DMS79 treated with DMSO at 0.1 percent for 48 hours (cell line): ENCODE results near the gene KRTAP9-2.
"Not testable (repeated sequence)": the region's sequence is repeated elsewhere in the genome, so short reads cannot be mapped to it uniquely, and the experiment has no call there.

Experiments used
- DNase-seq: peaks from one replicate; lab custom pipeline; 2025; lab: John Stamatoyannopoulos, UW

Gene KRTAP9-2, protein sequence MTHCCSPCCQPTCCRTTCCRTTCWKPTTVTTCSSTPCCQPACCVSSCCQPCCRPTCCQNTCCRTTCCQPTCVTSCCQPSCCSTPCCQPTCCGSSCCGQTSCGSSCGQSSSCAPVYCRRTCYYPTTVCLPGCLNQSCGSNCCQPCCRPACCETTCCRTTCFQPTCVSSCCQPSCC

DNA sequence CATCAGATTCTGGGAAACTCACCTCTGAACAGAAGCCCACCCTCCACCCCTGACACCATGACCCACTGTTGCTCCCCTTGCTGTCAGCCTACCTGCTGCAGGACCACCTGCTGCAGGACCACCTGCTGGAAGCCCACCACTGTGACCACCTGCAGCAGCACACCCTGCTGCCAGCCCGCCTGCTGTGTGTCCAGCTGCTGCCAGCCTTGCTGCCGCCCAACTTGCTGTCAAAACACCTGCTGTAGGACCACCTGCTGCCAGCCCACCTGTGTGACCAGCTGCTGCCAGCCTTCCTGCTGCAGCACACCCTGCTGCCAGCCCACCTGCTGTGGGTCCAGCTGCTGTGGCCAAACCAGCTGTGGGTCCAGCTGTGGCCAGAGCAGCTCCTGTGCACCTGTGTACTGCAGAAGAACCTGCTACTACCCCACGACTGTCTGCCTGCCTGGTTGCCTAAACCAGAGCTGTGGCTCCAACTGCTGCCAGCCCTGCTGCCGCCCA is at the start of gene KRTAP9-2:
Gene KRTAP9-2, plus strand, starts transcription at position 51 of the 498 bp plus-strand sequence. Its CDS starts 7 bp downstream, at position 58.
- not testable (repeated sequence) for DNase-seq

DNA sequence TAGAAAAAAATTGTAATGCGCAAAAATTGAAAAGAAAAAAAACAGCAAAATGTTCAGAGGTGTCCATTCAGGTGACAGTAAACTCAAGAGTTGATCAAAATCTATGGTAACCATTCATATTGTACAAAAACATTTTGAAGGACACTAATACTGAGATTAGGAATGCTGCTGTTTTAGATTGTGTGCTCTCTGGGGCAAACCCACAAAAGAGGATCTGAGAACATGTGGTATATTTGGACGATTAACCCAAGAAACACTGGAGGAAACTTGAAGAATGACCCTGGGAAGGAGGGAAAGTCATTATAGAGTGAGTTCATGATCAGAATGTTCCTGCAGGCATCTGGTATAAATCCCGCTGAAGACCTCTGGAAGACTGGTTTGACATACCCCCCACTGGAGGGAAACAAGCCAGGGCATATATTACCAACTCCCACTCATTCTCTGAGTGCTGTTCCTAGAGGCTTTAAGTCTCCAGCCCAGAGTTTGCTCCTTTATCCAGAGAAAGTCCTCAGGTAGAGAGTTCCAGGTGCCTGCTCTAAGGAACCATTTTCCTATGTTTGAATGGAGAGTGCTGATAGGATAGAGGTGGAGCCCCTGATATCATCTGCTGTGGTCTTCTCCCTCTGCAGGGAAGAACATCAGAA is 49.6 kb upstream of the KRTAP9-2 start:
- no peak for DNase-seq

DNA sequence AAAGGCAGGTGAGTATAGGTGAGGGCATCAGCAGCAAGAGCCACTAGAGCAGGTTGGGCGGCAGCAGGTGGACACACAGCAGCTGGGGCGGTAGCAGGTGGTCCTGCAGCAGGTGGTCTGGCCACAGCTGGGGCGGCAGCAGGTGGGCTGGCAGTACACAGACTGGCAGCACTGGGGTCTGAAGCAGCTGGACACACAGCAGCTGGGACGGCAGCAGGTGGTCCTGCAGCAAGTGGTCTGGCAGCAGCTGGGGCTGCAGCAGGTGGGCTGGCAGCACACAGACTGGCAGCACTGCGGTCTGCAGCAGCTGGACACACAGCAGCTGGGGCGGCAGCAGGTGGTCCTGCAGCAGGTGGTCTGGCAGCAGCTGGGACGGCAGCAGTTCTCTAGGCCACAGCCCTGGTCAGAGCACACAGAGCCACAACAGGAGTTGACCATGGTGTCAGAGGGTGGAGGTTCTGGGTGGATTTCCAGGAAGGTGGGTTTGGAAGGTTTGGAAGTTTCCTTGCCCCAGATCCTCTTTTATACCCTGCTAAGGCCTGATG is 48.6 kb upstream of the KRTAP9-2 start, which contains the start of gene KRTAP4-2:
Gene KRTAP4-2, minus strand, starts transcription at position 495 of the 545 bp plus-strand sequence. Its CDS starts 57 bp downstream, at position 438.
- no peak for DNase-seq

DNA sequence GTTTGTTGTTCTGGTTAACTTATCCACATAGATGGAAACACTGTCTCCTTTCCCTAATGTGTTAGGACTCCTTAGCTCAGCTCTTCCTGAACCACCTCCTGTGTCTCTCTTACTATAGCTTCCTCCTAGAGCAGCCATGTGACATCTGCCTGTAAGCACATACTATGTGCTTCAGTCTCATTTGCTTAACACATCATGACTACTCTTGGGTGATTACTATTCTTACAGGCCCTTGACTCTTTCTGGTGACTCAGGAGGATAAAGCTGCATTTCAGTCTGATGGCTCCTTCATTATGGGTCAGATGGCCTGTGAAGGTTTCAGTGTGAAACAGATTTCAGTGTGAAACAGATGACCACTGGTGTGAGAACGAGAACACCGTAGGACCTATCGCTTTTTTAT is 48.1 kb upstream of the KRTAP9-2 start:
- no peak for DNase-seq

- DNase-seq, result no peak
These were observed 47.4 kb upstream of the KRTAP9-2 start for GRCh38 chr17:41178843-41179616.

- DNase-seq, result no peak
These were observed 41.9 kb upstream of the KRTAP9-2 start, which contains the start of gene KRTAP4-1 for GRCh38 chr17:41184480-41184961. KRTAP4-1 (minus strand) TSS chr17:41184911; CDS start chr17:41184854, 57 bp downstream.

- no peak for DNase-seq
These were observed 41.4 kb upstream of the KRTAP9-2 start for GRCh38 chr17:41185001-41185400.

- DNase-seq, result no peak
These were observed 39.6 kb upstream of the KRTAP9-2 start for GRCh38 chr17:41186872-41187271.

DNA sequence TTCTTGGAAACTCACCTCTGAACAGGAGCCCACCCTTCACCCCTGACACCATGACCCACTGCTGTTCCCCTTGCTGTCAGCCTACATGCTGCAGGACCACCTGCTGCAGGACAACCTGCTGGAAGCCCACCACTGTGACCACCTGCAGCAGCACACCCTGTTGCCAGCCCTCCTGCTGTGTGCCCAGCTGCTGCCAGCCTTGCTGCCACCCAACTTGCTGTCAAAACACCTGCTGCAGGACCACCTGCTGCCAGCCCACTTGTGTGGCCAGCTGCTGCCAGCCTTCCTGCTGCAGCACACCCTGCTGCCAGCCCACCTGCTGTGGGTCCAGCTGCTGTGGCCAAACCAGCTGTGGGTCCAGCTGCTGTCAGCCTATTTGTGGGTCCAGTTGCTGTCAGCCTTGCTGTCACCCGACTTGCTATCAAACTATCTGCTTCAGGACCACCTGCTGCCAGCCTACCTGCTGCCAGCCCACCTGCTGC is 36.6 kb upstream of the KRTAP9-2 start, which contains the start of gene KRTAP9-1:
Gene KRTAP9-1, plus strand, starts transcription at position 51 of the 482 bp plus-strand sequence. Its CDS starts 0 bp downstream, at position 51.
- DNase-seq, result not testable (repeated sequence)

- DNase-seq, result no peak
These were observed 36.1 kb upstream of the KRTAP9-2 start for GRCh38 chr17:41190328-41190727.

GRCh38 chr17:41196068-41196467 is 30.4 kb upstream of the KRTAP9-2 start:
- DNase-seq, result no peak

GRCh38 chr17:41199421-41200078 is 26.9 kb upstream of the KRTAP9-2 start:
- no peak for DNase-seq

DNA sequence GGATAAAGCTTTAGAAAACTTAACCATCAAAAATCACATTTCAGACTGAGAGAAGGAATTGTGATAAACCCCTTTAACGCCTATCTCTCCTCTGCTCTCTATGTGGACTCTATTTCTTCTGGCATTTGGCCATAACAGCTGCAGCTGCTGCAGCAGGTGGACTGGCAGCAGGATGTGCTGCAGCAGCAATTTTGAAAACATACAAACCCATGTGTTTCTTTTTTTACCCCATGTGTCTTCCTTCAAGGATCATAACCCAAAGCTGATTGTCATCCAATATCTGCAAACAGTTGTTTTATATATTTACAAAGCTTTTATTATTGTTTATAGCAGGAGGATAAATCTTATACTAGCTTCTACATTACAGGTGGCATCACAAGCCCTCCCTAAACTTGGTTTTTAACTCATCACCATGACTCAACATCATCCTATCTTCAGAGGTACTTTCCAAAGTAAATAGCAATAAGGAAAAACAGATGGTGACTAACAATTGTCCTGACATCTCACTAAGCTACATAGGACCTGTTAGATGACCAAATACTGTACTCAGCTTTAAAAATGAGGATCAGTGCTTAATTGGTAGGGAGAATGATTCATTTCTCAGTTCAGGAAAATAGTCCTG is 14.5 kb upstream of the KRTAP9-2 start:
- DNase-seq, result peak; percentile 76

- peak; percentile 31 for DNase-seq
These were observed 13.8 kb upstream of the KRTAP9-2 start for GRCh38 chr17:41212524-41213169.

DNA sequence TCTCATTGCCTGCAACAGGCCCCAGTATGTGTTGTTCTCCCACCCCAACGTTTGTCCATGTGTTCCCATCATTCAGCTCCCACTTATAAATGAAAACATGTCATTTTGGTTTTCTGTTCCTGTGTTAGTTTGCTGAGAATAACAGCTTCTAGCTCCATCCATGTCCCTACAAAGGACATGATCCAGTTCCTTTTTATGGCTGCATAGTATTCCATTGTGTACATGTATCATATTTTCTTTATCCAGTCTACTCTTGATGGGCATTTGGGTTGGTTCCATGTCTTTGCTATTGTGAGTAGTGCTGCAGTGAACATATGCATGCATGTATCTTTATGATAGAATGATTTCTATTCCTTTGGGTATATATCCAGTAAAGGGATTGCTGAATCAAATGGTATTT is 10.8 kb upstream of the KRTAP9-2 start:
- DNase-seq, result no peak

- DNase-seq, result no peak
These were observed 2.6 kb upstream of the KRTAP9-2 start for GRCh38 chr17:41223821-41224220.

DNA sequence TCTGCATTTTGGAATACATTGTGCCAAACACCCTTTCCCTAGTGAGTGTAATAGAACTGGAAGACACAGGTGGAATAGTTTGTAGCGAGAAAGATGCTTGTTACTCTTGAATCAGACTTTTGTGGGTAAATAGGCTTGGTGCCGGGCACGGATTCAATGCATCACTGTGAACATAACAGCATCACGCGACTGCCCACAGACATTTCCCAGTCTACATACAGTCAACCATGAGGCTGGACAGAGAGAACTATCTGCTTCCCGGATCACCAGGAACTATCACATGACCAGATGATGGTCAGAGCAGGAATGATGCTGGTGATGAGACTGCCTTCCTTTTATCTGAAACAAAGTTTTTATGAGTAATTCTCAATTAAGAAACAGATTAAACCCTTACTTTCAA is 397 bp upstream of the KRTAP9-2 start:
- DNase-seq, result no peak

GRCh38 chr17:41230094-41230493 is 3.6 kb downstream of the KRTAP9-2 start:
- DNase-seq, result no peak

GRCh38 chr17:41231731-41232130 is 5.3 kb downstream of the KRTAP9-2 start:
- DNase-seq, result no peak

GRCh38 chr17:41232399-41233105 is 6.1 kb downstream of the KRTAP9-2 start, which contains the start of gene KRTAP9-3:
KRTAP9-3 (plus strand) TSS chr17:41232449; CDS start chr17:41232502, 53 bp downstream.
- not testable (repeated sequence) for DNase-seq
